T47D (cell line): ENCODE measurements around the gene CYP2C8.
A peak's percentile ranks its signal among the peaks of the same experiment; 100 is the strongest.

ENCODE experiments used
- DNase-seq, 2 experiments: peaks; one replicate each; pipeline versions ENCODE4 v3.0.0 to v3.0.0-alpha.2; 2011 to 2012; ENCODE audit warnings: low read depth in 1 of 2, low spot score in 1 of 2
- JUND ChIP-seq: IDR thresholded peaks from 2 replicates; pipeline ENCODE4 v1.6.1; 2012; ENCODE audit warnings: low read depth
- in situ Hi-C: cut with HindIII; loops from 2 replicates; pipeline ENCODE4 v1.10.0; 2016; ENCODE audit warnings: low sequenced_read_pairs, low pct_unique_long_range_greater_than_20kb

The CYP2C8 gene

GRCh38 chr10:95035332-95036295 lies 33.7 kb downstream of the CYP2C8 start:
- TF ChIP-seq JUND, result no peak
- DNase-seq, result no peak
- in situ Hi-C loops, result no loop called here

GRCh38 chr10:95034401-95034800 lies 34.9 kb downstream of the CYP2C8 start:
- DNase-seq, result no peak
- in situ Hi-C loops, result no loop called here
- TF ChIP-seq JUND, result no peak

DNA sequence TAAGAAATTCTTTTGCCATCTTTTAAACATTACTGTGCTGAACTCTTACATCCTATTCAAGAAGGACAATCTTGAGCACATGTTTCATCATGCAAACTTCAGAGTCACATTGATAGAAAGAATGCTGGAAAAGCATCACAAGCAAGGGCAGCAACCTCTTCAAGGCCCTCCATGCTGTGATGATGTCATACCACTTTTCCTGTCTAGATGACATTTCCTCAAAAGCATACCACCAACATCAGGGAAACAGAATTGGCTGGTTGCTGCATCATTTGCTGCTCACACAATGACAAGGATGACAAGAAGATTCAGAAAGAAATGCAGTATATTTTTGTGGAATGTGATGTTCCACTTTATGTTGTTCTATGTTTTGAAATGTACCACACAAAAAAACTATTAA lies 37.6 kb downstream of the CYP2C8 start:
- DNase-seq, result no peak
- in situ Hi-C loops, result no loop called here
- no peak for TF ChIP-seq JUND

- DNase-seq, result no peak
- TF ChIP-seq JUND, result no peak
- in situ Hi-C loops, result no loop called here
These were observed 42.8 kb downstream of the CYP2C8 start for GRCh38 chr10:95026461-95026860.

DNA sequence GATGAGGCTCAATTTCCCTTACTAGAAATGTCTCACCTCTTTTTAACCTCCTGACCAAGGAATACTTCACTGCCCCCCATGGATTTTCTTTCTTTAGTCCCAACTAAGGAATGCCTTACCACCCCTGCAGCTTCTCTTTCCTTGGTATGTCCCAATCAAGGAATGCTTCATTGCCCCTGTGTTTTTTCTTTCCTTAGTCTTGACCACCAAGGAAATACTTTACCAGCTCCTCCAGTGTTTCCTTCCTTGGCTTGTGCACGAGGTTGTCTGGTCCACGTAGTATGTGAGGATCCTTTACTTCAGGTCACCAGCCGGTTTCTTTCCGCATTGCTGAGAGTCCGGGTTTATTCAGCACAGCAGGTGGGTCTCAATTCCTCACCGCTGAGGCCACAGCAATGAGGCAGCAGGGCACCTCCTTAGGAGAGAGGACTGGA lies 71.5 kb downstream of the CYP2C8 start:
- DNase-seq, result peak in 1 of 2 experiments; percentile 15
- in situ Hi-C loops, result no loop called here
- TF ChIP-seq JUND, result no peak

DNA sequence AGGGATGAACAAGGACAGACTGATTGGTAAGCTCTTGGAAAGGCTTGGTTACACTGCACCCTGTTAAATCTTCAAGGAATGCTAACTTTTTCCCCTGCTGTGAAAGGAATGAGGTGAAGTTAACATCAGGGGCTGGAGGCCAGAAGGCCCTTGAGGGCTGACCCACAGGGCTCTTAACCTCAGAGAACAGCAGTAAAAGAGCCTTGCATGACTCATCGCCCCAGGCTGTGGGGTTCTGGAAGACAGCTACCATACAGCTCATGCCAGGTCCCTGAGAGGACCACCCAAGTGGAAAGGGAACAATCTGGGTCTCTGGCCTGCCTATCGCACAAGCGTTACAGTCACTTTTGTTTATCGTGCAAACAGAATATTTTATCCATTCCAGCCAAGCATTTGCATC lies 76.5 kb downstream of the CYP2C8 start:
- in situ Hi-C loops, result no loop called here
- no peak for TF ChIP-seq JUND
- DNase-seq, result no peak

DNA sequence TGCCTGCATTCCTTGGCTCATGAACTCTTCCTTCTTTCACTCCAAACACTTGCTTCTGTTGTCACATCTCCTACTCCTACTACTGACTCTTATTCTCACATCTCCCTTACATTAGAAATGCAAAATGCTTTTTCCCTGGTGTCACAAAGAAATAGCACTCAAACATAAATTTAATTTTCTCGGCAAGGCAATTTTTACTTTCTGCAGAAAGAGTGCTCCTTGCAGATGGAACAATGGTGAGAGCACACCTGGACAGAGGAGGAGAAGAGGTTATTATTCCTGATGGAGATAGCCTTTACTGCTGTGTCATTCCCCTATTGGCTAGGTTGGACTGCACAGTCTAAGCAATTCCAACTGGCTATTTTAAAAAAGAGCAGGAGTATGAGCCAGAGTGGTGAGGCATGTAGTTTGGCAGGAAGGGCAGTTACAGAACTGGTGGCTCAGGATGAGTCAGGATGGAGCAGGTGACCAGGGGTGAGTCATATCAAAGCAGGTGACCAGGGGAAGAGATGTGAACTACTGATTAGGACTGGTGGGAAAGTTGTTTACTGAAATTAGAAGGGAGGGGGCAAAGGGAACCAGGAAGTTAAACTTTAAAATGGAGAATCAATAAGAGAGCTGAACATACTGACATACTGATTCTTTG lies 77.9 kb downstream of the CYP2C8 start:
- in situ Hi-C loops, result no loop called here
- DNase-seq, result no peak
- TF ChIP-seq JUND, result no peak

DNA sequence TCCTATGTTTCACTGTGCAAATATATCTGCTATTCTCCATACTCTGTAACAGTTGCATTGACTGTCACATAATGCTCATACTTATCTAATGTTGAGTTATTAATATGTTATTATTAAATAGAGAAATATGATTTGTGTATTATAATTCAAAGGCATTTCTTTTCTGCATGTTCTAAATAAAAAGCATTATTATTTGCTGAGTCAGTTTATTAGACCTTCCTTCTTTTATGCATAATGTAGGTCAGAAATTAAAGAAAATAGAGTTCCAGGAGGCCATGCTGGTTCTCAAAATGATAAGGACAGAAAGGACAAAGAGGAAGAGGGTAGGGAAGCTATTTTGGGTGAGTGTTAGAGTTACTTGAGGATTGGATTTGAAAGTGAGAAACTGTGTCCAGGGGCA lies 80.1 kb downstream of the CYP2C8 start:
- TF ChIP-seq JUND, result no peak
- in situ Hi-C loops, result no loop called here
- no peak for DNase-seq
